LNCaP clone FGC (cell line): ENCODE results near the gene NFIC.

Experiments
- DNase-seq: peaks from one replicate; pipeline ENCODE4 v3.0.0-alpha.2; 2011; ENCODE audit warnings: low read depth
- H3K4me3 ChIP-seq: 2 replicates; pipeline ENCODE4 v1.5.1; 2011; ENCODE audit warnings: mild to moderate bottlenecking, low read depth, low read length, control low read depth
- TF ChIP-seq, protein P1 (sequence below): IDR thresholded peaks from 2 replicates; pipeline ENCODE4 v1.5.1; 2012; ENCODE audit warnings: mild to moderate bottlenecking; ENCODE audit not compliant: control insufficient read depth, insufficient read depth; ENCODE audit errors: extremely low read depth

NFIC gene

DNA sequence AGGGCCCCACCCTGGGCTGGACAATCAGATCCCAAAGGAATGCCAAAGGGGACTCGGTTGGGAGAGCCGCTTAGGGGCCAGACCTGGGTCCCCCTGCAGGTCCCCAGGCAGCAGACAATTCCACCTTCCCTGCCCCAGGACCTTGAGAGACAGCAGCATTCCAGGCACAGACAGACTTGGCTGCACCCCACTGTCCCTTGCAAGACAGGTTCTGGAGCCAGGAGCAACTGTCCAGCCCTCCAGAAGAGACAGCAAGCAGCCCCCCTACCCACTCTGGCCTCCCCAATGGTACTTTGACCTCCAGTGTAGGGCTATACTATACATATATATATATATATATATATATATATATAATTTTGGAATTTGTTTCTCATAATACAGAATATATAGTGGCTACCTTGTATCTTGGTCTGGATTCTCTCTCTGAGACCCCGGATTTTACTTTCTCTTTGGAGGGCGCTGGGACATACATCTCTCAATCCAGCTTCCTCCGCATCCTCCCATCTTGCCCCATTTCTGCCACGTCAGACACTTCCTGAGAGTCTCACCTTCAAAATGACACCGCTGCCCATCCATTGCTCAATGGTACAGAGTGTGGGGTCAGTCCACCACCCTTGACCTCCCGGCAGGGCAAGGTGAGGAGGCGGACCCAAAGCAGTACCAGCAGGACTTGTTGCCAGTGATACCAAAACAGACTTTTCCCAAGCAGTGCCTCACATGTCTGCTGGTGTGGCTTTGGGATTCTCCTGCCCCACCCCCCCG lies 101.2 kb downstream of the NFIC start:
- TF ChIP-seq, protein P1, sequence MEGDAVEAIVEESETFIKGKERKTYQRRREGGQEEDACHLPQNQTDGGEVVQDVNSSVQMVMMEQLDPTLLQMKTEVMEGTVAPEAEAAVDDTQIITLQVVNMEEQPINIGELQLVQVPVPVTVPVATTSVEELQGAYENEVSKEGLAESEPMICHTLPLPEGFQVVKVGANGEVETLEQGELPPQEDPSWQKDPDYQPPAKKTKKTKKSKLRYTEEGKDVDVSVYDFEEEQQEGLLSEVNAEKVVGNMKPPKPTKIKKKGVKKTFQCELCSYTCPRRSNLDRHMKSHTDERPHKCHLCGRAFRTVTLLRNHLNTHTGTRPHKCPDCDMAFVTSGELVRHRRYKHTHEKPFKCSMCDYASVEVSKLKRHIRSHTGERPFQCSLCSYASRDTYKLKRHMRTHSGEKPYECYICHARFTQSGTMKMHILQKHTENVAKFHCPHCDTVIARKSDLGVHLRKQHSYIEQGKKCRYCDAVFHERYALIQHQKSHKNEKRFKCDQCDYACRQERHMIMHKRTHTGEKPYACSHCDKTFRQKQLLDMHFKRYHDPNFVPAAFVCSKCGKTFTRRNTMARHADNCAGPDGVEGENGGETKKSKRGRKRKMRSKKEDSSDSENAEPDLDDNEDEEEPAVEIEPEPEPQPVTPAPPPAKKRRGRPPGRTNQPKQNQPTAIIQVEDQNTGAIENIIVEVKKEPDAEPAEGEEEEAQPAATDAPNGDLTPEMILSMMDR = no peak
- no peak overlapping the region for H3K4me3 ChIP-seq
- DNase-seq = no peak

DNA sequence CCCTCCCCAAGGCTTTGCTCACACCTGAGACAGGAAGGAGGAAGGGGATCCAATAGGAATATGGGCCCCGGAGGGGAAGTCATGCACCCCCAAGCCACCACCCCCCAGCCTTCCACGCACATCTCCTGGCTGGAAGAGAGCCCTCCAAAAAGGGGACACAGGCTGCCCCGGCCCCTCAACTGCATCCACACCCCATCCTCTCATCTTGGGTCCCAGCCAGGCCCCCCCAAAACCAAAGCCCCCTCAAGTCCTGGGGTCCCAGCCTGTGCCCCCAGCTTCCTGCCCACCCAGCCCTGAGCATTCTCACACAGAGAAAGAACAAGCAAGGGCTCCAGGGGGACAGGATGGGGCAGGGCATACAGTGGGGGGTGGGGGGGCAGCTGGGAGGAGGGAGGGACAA lies 101.8 kb downstream of the NFIC start:
- TF ChIP-seq, protein P1 = no peak
- no peak overlapping the region for H3K4me3 ChIP-seq
- DNase-seq = no peak

GRCh38 chr19:3469638-3470499 lies 103.5 kb downstream of the NFIC start:
- no peak for DNase-seq
- no peak overlapping the region for H3K4me3 ChIP-seq
- TF ChIP-seq, protein P1 = no peak

- no peak overlapping the region for H3K4me3 ChIP-seq
- TF ChIP-seq, protein P1 = no peak
- DNase-seq = no peak
Measured at GRCh38 chr19:3470500-3471128, 104.2 kb downstream of the NFIC start.

DNA sequence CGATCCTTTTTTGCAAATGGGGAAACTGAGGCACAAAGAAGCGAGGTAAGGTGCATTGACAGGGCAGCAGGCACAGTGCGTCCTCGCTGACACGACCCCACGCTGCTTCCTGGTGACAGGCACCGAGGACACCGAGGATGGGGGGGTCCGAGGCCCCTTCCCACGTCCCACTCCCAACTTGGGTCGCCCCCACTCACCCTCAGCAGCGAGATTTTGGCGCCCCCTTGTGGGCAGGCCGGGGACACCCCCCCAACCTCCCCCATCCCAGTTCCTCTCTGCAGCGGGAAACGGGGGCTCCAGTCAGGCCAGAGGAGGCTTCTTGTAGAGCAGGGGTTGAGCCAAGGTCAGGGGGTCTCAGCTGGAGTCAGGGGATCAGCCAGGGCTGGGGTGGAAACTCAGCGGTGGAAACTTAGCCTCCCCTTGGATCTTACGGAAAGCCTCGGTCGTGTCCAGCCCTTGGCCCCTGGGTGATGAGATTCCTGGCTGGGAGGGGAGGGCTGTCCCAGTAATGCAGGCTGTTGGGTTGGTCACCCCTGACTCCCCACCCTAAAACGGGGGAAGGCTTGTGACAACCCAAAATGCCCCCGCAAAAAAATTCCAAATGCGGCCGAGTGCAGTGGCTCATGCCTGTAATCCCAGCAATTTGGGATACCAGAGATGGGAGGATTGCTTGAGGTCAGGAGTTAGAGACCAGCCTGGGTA lies 105.7 kb downstream of the NFIC start:
- no peak for DNase-seq
- H3K4me3 ChIP-seq = no peak overlapping the region
- TF ChIP-seq, protein P1 = peak; percentile 80

GRCh38 chr19:3474010-3474409 lies 107.6 kb downstream of the NFIC start:
- DNase-seq = no peak
- TF ChIP-seq, protein P1 = no peak

More at GRCh38 chr19:3474010-3474409, 107.6 kb downstream of the NFIC start:
- H3K4me3 ChIP-seq = no peak overlapping the region
